Measurements from ENCODE around the gene ARAP1. TPM values are rescaled to one million over a fixed set of nuclear protein-coding genes. Genes with fewer than 3 reads are reported as not detected.
A peak's percentile ranks its signal among the peaks of the same experiment; 100 is the strongest.

ARAP1 gene
- total RNA-seq, 2 donors from 2014 or later: 74.4 to 88.3 TPM

DNA sequence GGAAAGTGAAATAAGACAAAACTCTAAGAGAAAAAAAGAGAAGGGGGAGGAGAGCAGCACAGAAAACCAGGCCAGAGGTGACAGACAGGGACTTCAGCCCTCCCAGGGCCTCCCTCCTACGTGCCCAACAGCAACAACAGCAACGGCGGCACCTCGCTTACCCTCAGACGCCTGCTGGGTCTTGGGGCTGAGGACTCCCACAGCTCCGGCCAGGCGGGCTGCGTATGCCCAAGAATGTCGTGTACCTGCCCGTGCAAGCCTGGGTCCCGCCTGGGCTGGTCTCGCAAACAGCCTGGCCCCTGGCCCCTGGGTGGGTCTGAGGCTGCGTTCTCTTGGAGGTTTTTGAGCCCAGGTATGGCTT lies 30.5 kb downstream of the ARAP1 start:
- Mint-ChIP-seq H3K4me3 (peak overlapping the region; percentile 21), H3K27me3 (ENCODE audit: insufficient read depth) (no peaks in the 10 kb centered on the region), H3K9me3 (no peaks in the 10 kb centered on the region), H3K27ac (peak overlapping the region; percentile 84), H3K4me1 (peaks cover 28% of the 10 kb centered on the region), H3K36me3 (ENCODE audit: low read depth) (peaks cover 25% of the 10 kb centered on the region)
- Histone ChIP-seq H3K4me1 (ENCODE audit: control insufficient read depth, insufficient read depth, low read length) (peaks cover 6% of the 10 kb centered on the region), H3K9ac (ENCODE audit: extremely low read depth, low read length, poor library complexity, severe bottlenecking) (no peak overlapping the region), H3K27ac (ENCODE audit: low read depth, low read length) (peak overlapping the region; percentile 8), H3K4me3 (ENCODE audit: low read length) (no peak overlapping the region), H3K9me3 (ENCODE audit: control insufficient read depth, low read length) (no peaks in the 10 kb centered on the region), H3K27me3 (ENCODE audit: control insufficient read depth, insufficient read depth, low read length, poor library complexity, severe bottlenecking) (no peaks in the 10 kb centered on the region), H3K36me3 (ENCODE audit: control insufficient read depth, insufficient read depth, low read length) (peaks cover 20% of the 10 kb centered on the region)
- 79 to 86% methylated on average over 12 to 13 of the region's 13 CpGs for WGBS, 2 experiments (ENCODE audit: insufficient coverage in 1 of 2, insufficient read length in 1 of 2)
- TF ChIP-seq, protein P1, sequence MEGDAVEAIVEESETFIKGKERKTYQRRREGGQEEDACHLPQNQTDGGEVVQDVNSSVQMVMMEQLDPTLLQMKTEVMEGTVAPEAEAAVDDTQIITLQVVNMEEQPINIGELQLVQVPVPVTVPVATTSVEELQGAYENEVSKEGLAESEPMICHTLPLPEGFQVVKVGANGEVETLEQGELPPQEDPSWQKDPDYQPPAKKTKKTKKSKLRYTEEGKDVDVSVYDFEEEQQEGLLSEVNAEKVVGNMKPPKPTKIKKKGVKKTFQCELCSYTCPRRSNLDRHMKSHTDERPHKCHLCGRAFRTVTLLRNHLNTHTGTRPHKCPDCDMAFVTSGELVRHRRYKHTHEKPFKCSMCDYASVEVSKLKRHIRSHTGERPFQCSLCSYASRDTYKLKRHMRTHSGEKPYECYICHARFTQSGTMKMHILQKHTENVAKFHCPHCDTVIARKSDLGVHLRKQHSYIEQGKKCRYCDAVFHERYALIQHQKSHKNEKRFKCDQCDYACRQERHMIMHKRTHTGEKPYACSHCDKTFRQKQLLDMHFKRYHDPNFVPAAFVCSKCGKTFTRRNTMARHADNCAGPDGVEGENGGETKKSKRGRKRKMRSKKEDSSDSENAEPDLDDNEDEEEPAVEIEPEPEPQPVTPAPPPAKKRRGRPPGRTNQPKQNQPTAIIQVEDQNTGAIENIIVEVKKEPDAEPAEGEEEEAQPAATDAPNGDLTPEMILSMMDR (conservative IDR thresholded peaks at IDR 0.05): no peak
- DNase-seq: peak; percentile 73

DNA sequence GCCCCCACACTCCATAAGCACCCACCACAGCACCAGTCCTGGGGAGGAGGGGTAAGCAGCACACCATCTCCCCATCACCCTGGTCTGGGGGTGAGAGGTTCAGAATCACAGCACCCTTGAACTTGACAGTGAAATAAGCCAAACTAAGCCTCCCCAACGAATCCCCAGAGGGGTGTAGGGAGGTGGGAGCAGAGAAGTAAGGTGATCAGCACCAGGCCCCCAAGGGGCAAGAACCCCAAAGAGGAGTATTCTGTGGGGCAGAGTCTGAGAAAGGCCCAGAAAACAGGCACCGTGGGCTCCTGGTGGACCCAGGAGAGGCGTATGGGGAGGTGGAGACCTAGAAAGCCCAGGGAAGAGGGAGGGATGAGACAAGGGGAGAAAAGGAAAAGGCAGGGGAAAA lies 30.9 kb downstream of the ARAP1 start:
- H3K4me3 Mint-ChIP-seq: peak overlapping the region; percentile 21
- peaks cover 28% of the 10 kb centered on the region for H3K4me1 Mint-ChIP-seq
- no peaks in the 10 kb centered on the region for H3K27me3 ChIP-seq (ENCODE audit: control insufficient read depth, insufficient read depth, low read length, poor library complexity, severe bottlenecking)
- H3K36me3 Mint-ChIP-seq (ENCODE audit: low read depth): peaks cover 23% of the 10 kb centered on the region
- TF ChIP-seq, protein P1 (conservative IDR thresholded peaks at IDR 0.05): no peak
- peaks cover 20% of the 10 kb centered on the region for H3K36me3 ChIP-seq (ENCODE audit: control insufficient read depth, insufficient read depth, low read length)
- H3K27ac ChIP-seq (ENCODE audit: low read depth, low read length): no peak overlapping the region
- H3K27me3 Mint-ChIP-seq (ENCODE audit: insufficient read depth): no peaks in the 10 kb centered on the region
- peaks cover 6% of the 10 kb centered on the region for H3K4me1 ChIP-seq (ENCODE audit: control insufficient read depth, insufficient read depth, low read length)
- no peak overlapping the region for H3K4me3 ChIP-seq (ENCODE audit: low read length)
- no peak overlapping the region for H3K9ac ChIP-seq (ENCODE audit: extremely low read depth, low read length, poor library complexity, severe bottlenecking)
- no peaks in the 10 kb centered on the region for H3K9me3 ChIP-seq (ENCODE audit: control insufficient read depth, low read length)
- 91 to 93% methylated on average over 3 of the region's 3 CpGs for WGBS, 2 experiments (ENCODE audit: insufficient coverage in 1 of 2, insufficient read length in 1 of 2)
- no peaks in the 10 kb centered on the region for H3K9me3 Mint-ChIP-seq
- H3K27ac Mint-ChIP-seq: peak overlapping the region; percentile 84
- no peak for DNase-seq

DNA sequence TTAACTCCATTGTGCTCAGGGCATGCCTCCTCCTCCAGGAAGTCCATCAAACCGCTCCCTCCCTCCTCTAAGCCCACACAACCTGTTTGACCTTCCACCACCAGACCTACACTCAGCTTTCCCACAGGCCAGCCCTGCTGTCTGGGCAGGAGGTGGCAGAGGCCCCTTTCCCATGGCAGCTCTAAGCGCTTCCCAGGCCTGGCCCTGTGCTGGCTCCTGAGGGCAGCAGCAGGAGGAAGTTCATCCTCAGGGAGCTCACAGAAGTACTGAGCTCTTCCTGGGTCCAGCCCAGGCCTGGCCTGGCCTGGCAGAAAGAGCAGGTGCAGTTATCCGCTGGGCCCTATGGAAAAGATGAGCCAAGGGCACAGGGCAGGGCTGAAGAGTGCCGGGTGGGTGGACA lies 31.4 kb downstream of the ARAP1 start:
- TF ChIP-seq, protein P1 (conservative IDR thresholded peaks at IDR 0.05): no peak
- Histone ChIP-seq H3K4me1 (ENCODE audit: control insufficient read depth, insufficient read depth, low read length) (peaks cover 6% of the 10 kb centered on the region), H3K4me3 (ENCODE audit: low read length) (no peak overlapping the region), H3K27ac (ENCODE audit: low read depth, low read length) (no peak overlapping the region), H3K27me3 (ENCODE audit: control insufficient read depth, insufficient read depth, low read length, poor library complexity, severe bottlenecking) (no peaks in the 10 kb centered on the region), H3K36me3 (ENCODE audit: control insufficient read depth, insufficient read depth, low read length) (peaks cover 20% of the 10 kb centered on the region), H3K9ac (ENCODE audit: extremely low read depth, low read length, poor library complexity, severe bottlenecking) (no peak overlapping the region), H3K9me3 (ENCODE audit: control insufficient read depth, low read length) (no peaks in the 10 kb centered on the region)
- H3K36me3 Mint-ChIP-seq (ENCODE audit: low read depth): peaks cover 21% of the 10 kb centered on the region
- H3K27me3 Mint-ChIP-seq (ENCODE audit: insufficient read depth): no peaks in the 10 kb centered on the region
- no peak for DNase-seq
- H3K9me3 Mint-ChIP-seq: no peaks in the 10 kb centered on the region
- no peak overlapping the region for H3K4me3 Mint-ChIP-seq
- H3K4me1 Mint-ChIP-seq: peaks cover 28% of the 10 kb centered on the region
- H3K27ac Mint-ChIP-seq: peak overlapping the region; percentile 84
- 88 to 92% methylated on average over 4 of the region's 4 CpGs for WGBS, 2 experiments (ENCODE audit: insufficient coverage in 1 of 2, insufficient read length in 1 of 2)

All from endodermal cell (in vitro differentiated cells).